PC-9 (cell line): ENCODE data around the gene DGCR2. TPM values are rescaled to one million over a fixed set of nuclear protein-coding genes. Genes with fewer than 3 reads are reported as not detected.

Experiments used
- BruUV-seq: library from RNA; stranded (reverse); fragments of 400-500 nt; replicated peaks from 2 replicates; lab custom pipeline; 2021; lab: Mats Ljungman, UMichigan
- CTCF ChIA-PET: fragments of 300-600 bp; sonication (Branson Sonifier 250); formaldehyde crosslinking; loops from one replicate; lab custom pipeline; 2022; ENCODE audit warnings: antibody characterized with exemption; lab: Charles Lee
- POLR2A ChIA-PET: fragments of 300-600 bp; sonication (Branson Sonifier 250); formaldehyde crosslinking; loops from one replicate; lab custom pipeline; 2022; ENCODE audit warnings: antibody characterized with exemption; ENCODE audit not compliant: unreplicated experiment; lab: Charles Lee
- DNase-seq, 2 experiments: peaks; one replicate each; pipeline versions ENCODE4 v3.0.0 to v3.0.0-alpha.2; 2015 to 2022; ENCODE audit warnings: mixed read lengths in 1 of 2
- H2AFZ ChIP-seq: fragments of 200-600 bp; sonication (generic); 2 replicates; pipeline ENCODE4 v1.8.1; 2017; ENCODE audit warnings: antibody characterized with exemption
- H3F3A ChIP-seq: fragments of 200-600 bp; sonication (generic); 2 replicates; pipeline ENCODE4 v1.8.1; 2017; ENCODE audit warnings: antibody characterized with exemption, mild to moderate bottlenecking, low read depth; ENCODE audit not compliant: insufficient read depth
- H3K27ac ChIP-seq: fragments of 200-600 bp; sonication (generic); 2 replicates; pipeline ENCODE4 v1.6.1; 2016; ENCODE audit warnings: mixed run types
- H3K27me3 ChIP-seq: fragments of 200-600 bp; sonication (generic); 2 replicates; pipeline ENCODE4 v1.6.1; 2016; ENCODE audit warnings: low read depth, mixed run types; ENCODE audit not compliant: insufficient read depth
- H3K36me3 ChIP-seq: fragments of 200-600 bp; sonication (generic); 2 replicates; pipeline ENCODE4 v1.6.1; 2016; ENCODE audit warnings: low read depth, mixed run types
- H3K4me1 ChIP-seq: fragments of 200-600 bp; sonication (generic); replicated peaks from 2 replicates; pipeline ENCODE4 v1.6.1; 2016; ENCODE audit warnings: mixed run types; ENCODE audit not compliant: insufficient read depth
- H3K4me2 ChIP-seq: fragments of 200-600 bp; sonication (generic); 2 replicates; pipeline ENCODE4 v1.6.1; 2017; ENCODE audit warnings: mixed run types
- H3K4me3 ChIP-seq: fragments of 200-600 bp; sonication (generic); 2 replicates; pipeline ENCODE4 v1.6.1; 2016; ENCODE audit warnings: mixed run types
- H3K79me2 ChIP-seq: fragments of 200-600 bp; sonication (generic); 2 replicates; pipeline ENCODE4 v1.6.1; 2017; ENCODE audit warnings: low read depth, mixed run types
- H3K9me2 ChIP-seq: fragments of 200-600 bp; sonication (generic); 2 replicates; pipeline ENCODE4 v1.8.1; 2017; ENCODE audit warnings: mild to moderate bottlenecking; ENCODE audit not compliant: insufficient read depth
- H3K9me3 ChIP-seq: fragments of 200-600 bp; sonication (generic); 2 replicates; pipeline ENCODE4 v1.8.1; 2016; ENCODE audit warnings: low read depth; ENCODE audit not compliant: insufficient read depth
- H4K20me1 ChIP-seq: fragments of 200-600 bp; sonication (generic); 2 replicates; pipeline ENCODE4 v1.8.1; 2017; ENCODE audit not compliant: insufficient read depth
- EZH2 ChIP-seq: fragments of 200-600 bp; sonication (generic); IDR thresholded peaks from 2 replicates; pipeline ENCODE4 v1.8.0; 2017; ENCODE audit warnings: antibody characterized with exemption, low read depth
- intact Hi-C: fragments of 100-400 bp; cut with micrococcal nuclease; formaldehyde crosslinking; loops from one replicate; pipeline ENCODE4 v1.10.0; 2022; ENCODE audit not compliant: unreplicated experiment
- total RNA-seq: library from RNA; stranded (reverse); gene quantifications from 2 replicates; pipeline ENCODE4 v1.2.3, GENCODE V29; 2021
- TF ChIP-seq, protein P1 (sequence below): fragments of 200-600 bp; sonication (generic); conservative IDR thresholded peaks from 2 replicates; pipeline ENCODE4 v1.6.1; 2017; ENCODE audit warnings: mixed run types, antibody characterized with exemption, mild to moderate bottlenecking, moderate library complexity

The DGCR2 gene
- total RNA-seq, 1 experiment from 2014 or later: 37.6 TPM

DNA sequence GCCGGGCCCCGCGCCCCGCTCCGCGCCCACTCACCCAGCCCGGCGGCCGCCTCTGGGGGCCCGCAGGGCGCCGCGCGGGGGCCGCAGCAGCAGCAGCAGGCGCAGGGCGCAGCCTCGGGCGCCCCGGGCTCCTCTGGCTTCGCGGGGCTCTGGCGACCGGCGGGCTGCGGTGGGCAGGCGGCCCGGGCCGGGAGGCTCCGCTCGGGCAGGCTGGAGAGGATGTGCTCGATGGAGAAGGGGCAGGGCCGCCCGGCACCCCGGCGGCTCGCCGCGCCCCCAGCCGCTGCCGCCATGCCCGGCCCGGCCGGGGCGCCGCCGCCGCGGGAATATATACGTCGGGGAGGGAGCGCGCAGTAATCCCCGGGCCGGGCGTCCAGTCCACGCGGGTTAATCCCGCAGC, 27.8 kb upstream of the DGCR2 start, which contains the start of gene GSC2:
Gene GSC2, minus strand, starts transcription at position 302 of the 400 bp plus-strand sequence. Its CDS starts 9 bp downstream, at position 293.
- ChIA-PET CTCF (no interaction called here), POLR2A (no interaction called here)
- TF ChIP-seq EZH2: no peak
- TF ChIP-seq, protein P1, sequence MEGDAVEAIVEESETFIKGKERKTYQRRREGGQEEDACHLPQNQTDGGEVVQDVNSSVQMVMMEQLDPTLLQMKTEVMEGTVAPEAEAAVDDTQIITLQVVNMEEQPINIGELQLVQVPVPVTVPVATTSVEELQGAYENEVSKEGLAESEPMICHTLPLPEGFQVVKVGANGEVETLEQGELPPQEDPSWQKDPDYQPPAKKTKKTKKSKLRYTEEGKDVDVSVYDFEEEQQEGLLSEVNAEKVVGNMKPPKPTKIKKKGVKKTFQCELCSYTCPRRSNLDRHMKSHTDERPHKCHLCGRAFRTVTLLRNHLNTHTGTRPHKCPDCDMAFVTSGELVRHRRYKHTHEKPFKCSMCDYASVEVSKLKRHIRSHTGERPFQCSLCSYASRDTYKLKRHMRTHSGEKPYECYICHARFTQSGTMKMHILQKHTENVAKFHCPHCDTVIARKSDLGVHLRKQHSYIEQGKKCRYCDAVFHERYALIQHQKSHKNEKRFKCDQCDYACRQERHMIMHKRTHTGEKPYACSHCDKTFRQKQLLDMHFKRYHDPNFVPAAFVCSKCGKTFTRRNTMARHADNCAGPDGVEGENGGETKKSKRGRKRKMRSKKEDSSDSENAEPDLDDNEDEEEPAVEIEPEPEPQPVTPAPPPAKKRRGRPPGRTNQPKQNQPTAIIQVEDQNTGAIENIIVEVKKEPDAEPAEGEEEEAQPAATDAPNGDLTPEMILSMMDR: no peak
- no peaks in the 10 kb centered on the region for H3K9me3 ChIP-seq
- H3K36me3 ChIP-seq: no peaks in the 10 kb centered on the region
- BruUV-seq: no TSS peak
- no peak within 1 kb of the TSS for H3K27ac ChIP-seq
- H3K9me2 ChIP-seq: no peaks in the 10 kb centered on the region
- no peaks in the 10 kb centered on the region for H4K20me1 ChIP-seq
- no peak within 1 kb of the TSS for H2AFZ ChIP-seq
- H3K4me1 ChIP-seq: no peaks in the 10 kb centered on the region
- intact Hi-C loops: no loop called here
- H3K4me2 ChIP-seq: no peak within 1 kb of the TSS
- no peaks in the 10 kb centered on the region for H3K79me2 ChIP-seq
- no peak within 1 kb of the TSS for H3K4me3 ChIP-seq
- DNase-seq: no peak
- no peaks in the 10 kb centered on the region for H3F3A ChIP-seq
- peaks cover 21% of the 10 kb centered on the region for H3K27me3 ChIP-seq

DNA sequence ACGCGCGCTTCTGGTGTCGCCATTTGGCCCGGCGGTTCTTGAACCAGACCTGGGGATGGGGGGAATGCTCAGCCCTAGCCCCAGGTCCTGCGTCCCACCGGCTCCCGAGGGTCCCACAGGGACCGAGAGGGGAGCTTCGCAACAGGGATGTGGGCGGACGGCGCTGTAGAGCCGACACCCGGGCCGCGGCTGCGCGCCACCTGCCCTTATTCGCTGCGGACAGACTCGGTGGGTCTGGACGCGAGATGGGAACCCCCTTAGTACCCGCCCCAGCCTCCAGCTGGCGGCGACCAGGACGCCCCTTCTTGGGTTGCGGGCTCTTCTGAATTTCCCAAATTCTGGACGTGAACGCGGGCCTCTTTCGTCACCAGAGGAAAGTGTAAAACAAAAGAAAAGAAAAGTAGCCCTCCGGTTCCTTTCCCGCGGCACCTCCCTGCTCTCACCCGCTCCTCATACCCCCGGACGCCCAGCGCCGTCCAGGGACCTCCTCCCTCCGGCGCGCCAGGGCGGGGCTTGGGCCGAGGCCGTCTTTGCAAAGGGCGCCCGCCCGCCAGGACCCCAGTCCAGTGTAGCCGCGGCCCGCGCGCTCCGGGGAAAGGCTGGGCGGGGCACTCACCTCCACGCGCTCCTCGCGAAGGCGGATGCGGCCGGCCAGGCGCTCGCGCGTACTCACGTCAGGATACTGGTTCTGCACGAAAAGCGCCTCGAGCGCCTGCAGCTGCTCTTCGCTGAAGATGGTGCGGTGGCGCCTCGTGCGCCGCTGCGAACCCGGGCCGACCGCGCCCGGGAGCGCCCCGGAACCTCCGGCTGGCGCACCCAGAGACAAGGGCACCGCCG, 27.1 kb upstream of the DGCR2 start:
- no peak for DNase-seq
- Histone ChIP-seq H3K9me2 (no peaks in the 10 kb centered on the region), H3K27me3 (peaks cover 21% of the 10 kb centered on the region), H3K4me2 (no peak overlapping the region), H3K4me1 (no peaks in the 10 kb centered on the region), H3K4me3 (no peak overlapping the region), H4K20me1 (no peaks in the 10 kb centered on the region), H3K79me2 (peaks cover 1% of the 10 kb centered on the region), H3F3A (no peaks in the 10 kb centered on the region), H3K27ac (no peak overlapping the region), H3K36me3 (no peaks in the 10 kb centered on the region), H2AFZ (no peak overlapping the region), H3K9me3 (no peaks in the 10 kb centered on the region)
- CTCF ChIA-PET: no interaction called here
- intact Hi-C loops: no loop called here
- no TSS peak for BruUV-seq
- no peak for TF ChIP-seq EZH2
- TF ChIP-seq, protein P1: no peak
- POLR2A ChIA-PET: no interaction called here

DNA sequence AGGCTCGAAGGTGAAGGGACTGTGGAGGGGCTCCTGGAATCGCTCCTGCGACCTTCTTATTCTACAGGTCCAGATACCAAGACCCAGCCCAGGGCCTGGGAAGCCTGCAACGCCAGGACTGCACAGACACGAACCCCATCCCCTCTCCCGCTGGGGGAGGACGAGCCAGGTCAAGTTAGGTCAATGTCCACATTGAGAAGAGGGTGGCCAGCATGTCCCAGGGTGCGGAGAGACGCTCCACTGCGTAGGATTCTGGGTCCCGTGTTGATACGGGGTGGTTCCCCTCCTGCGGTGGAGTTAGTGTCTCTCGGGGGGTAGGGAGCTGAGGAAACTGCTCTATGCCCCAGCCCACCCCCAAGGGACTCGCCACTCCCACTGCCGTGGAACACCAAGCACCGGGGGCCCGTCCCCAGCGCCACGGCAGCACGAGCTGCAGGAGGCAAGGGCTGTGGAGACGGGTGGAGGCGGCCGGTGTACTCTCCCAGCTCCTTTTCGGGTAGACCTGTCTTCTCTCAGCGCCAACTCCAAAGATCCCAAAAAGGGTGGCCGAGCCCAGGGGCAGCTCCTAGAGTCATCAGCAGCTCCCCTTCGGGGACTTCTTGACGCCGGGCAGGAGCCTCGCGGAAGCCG, 26.3 kb upstream of the DGCR2 start:
- intact Hi-C loops: no loop called here
- ChIA-PET CTCF (no interaction called here), POLR2A (no interaction called here)
- Histone ChIP-seq H3K79me2 (peaks cover 9% of the 10 kb centered on the region), H3K4me3 (no peak overlapping the region), H3K4me2 (no peak overlapping the region), H3F3A (no peaks in the 10 kb centered on the region), H3K9me2 (no peaks in the 10 kb centered on the region), H3K27ac (no peak overlapping the region), H3K36me3 (no peaks in the 10 kb centered on the region), H4K20me1 (no peaks in the 10 kb centered on the region), H2AFZ (no peak overlapping the region; the same call in 1 of the 2 replicates), H3K27me3 (peaks cover 17% of the 10 kb centered on the region), H3K9me3 (no peaks in the 10 kb centered on the region), H3K4me1 (peaks cover under 1% of the 10 kb centered on the region; the same call in 1 of the 2 replicates)
- TF ChIP-seq EZH2: no peak
- TF ChIP-seq, protein P1: no peak
- BruUV-seq: no TSS peak
- no peak for DNase-seq
